Measurements from ENCODE around the gene PCBP2. TPM values are rescaled to one million over a fixed set of nuclear protein-coding genes. Genes with fewer than 3 reads are reported as not detected.
A peak's percentile ranks its signal among the peaks of the same experiment; 100 is the strongest.

PCBP2 gene
- total and polyA plus RNA-seq, 10 of the 15 experiments (the other 5 are each of a cell fraction or from before 2014, with no cell fraction given): 109 to 803 (median 327) TPM

DNA sequence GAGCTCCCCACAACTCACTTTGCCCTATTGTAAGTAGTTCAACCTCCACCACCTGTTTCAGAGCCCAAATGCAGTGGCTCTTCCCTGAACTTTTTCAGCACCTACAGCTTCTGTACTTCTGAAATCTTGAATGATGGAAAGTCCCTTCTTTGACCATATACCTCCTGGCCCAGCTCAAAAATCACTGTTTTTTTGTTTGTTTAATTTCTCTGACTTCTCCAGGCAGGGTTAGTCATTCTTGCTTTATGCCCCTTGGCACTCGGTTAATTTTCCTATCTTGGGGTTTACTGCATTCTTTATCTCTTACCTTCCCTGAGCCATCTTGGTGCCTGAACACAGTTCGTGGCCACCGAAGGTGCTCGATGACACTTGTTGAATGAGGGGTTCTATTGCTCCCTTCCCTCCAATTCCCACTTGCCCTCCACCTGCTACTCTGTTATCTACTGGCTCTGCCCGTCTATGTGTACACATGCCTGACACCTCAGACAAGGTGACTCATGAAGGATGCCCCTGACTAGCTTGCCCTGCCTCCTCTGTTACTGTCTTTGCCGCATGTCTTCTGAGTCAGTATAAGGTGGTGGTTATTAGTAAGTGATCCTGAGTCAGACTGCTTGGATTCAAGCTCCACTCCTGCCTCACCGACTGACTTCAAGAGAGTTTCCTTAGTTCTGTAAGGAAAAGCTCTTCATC, 23.9 kb upstream of the PCBP2 start:
- no peak overlapping the region for H3K4me2 ChIP-seq (ENCODE audit: control insufficient read depth, insufficient read depth)
- H4K20me1 ChIP-seq (ENCODE audit: control insufficient read depth, insufficient read depth): no peaks in the 10 kb centered on the region
- no TSS peak for BruUV-seq (replicated peaks)
- intact Hi-C loops (cut with micrococcal nuclease; ENCODE audit: unreplicated experiment) (no loop called here), in situ Hi-C loops (cut with MboI) (no loop called here)
- ATAC-seq: peak; percentile 56
- H3K27me3 ChIP-seq (replicated peaks in 1 of 2; ENCODE audit: control insufficient read depth in 2 of 2, insufficient read depth in 2 of 2, low read length in 1 of 2): no peaks in the 10 kb centered on the region
- DNase-seq (ENCODE audit: low read depth, low spot score): no peak
- no peak overlapping the region for H3K9ac ChIP-seq (ENCODE audit: control insufficient read depth, insufficient read depth, low read length)
- H3K4me1 ChIP-seq (ENCODE audit: control insufficient read depth, insufficient read depth, low read length): no peaks in the 10 kb centered on the region
- peak overlapping the region; percentile 51 for H2AFZ ChIP-seq (ENCODE audit: control insufficient read depth, low read depth, low read length)
- no peak overlapping the region for H3K4me3 ChIP-seq
- FAIRE-seq: no peak
- H3K27ac ChIP-seq (ENCODE audit: control insufficient read depth, insufficient read depth): no peak overlapping the region
- H3K79me2 ChIP-seq (ENCODE audit: control insufficient read depth, insufficient read depth, low read length): no peaks in the 10 kb centered on the region
- H3K9me3 ChIP-seq (replicated peaks; ENCODE audit: control insufficient read depth, insufficient read depth, low read length): no peaks in the 10 kb centered on the region
- ChIA-PET POLR2A (interaction anchor here (0.6 to 1.1 kb wide), 4 partner anchors 11 to 73 kb away, joined by 3 to 8 read pairs (median 4); no protein-coding TSS in a partner anchor), SMC1A (ENCODE audit: uncharacterized antibody, unreplicated experiment) (interaction anchor here (0.7 to 1.7 kb wide), 7 partner anchors 10 to 104 kb away, joined by 3 to 7 read pairs (median 3); no protein-coding TSS in a partner anchor), RAD21 (ENCODE audit: unreplicated experiment) (interaction anchor here (1.0 to 1.5 kb wide), 6 partner anchors 13 to 104 kb away, joined by 3 to 9 read pairs (median 3); partner anchors contain the start of genes PRR13 and SP1), CTCF (interaction anchor here (0.6 to 10.1 kb wide), 8 partner anchors 9 to 370 kb away, joined by 3 to 225 read pairs (median 4); no protein-coding TSS in a partner anchor)
- 51% methylated on average over 7 of the region's 7 CpGs for WGBS (ENCODE audit: insufficient coverage, insufficient replicate concordance, low lambda C conversion rate, missing lambda C conversion rate)
- H3K36me3 ChIP-seq (ENCODE audit: control insufficient read depth in 2 of 2, insufficient read depth in 2 of 2, low read length in 1 of 2): no peaks in the 10 kb centered on the region
- TF ChIP-seq SIX5 (IDR thresholded peaks at IDR 0.05; ENCODE audit: low read depth, low read length, severe bottlenecking) (no peak), STAT1 (conservative IDR thresholded peaks at IDR 0.05) (no peak), HDAC2 (IDR thresholded peaks at IDR 0.05) (no peak), RBBP5 (conservative IDR thresholded peaks at IDR 0.05) (no peak), KDM1A (IDR thresholded peaks at IDR 0.05; ENCODE audit: borderline replicate concordance) (no peak)
- TF ChIP-seq, protein P1, sequence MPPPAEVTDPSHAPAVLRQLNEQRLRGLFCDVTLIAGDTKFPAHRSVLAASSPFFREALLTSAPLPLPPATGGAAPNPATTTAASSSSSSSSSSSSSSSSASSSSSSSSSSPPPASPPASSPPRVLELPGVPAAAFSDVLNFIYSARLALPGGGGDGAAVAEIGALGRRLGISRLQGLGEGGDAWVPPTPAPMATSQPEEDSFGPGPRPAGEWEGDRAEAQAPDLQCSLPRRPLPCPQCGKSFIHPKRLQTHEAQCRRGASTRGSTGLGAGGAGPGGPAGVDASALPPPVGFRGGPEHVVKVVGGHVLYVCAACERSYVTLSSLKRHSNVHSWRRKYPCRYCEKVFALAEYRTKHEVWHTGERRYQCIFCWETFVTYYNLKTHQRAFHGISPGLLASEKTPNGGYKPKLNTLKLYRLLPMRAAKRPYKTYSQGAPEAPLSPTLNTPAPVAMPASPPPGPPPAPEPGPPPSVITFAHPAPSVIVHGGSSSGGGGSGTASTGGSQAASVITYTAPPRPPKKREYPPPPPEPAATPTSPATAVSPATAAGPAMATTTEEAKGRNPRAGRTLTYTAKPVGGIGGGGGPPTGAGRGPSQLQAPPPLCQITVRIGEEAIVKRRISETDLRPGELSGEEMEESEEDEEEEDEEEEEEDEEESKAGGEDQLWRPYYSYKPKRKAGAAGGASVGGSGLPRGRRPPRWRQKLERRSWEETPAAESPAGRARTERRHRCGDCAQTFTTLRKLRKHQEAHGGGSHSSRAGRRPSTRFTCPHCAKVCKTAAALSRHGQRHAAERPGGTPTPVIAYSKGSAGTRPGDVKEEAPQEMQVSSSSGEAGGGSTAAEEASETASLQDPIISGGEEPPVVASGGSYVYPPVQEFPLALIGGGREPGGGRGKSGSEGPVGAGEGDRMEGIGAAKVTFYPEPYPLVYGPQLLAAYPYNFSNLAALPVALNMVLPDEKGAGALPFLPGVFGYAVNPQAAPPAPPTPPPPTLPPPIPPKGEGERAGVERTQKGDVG (CRISPR knock-in tag; IDR thresholded peaks at IDR 0.05): no peak
- TF ChIP-seq, protein P2, sequence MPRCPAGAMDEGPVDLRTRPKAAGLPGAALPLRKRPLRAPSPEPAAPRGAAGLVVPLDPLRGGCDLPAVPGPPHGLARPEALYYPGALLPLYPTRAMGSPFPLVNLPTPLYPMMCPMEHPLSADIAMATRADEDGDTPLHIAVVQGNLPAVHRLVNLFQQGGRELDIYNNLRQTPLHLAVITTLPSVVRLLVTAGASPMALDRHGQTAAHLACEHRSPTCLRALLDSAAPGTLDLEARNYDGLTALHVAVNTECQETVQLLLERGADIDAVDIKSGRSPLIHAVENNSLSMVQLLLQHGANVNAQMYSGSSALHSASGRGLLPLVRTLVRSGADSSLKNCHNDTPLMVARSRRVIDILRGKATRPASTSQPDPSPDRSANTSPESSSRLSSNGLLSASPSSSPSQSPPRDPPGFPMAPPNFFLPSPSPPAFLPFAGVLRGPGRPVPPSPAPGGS (IDR thresholded peaks at IDR 0.05; ENCODE audit: borderline replicate concordance, insufficient read depth, low read depth, low read length, poor library complexity, severe bottlenecking): peak; percentile 74

Measured in GM12878 (cell line).